Measurements from ENCODE around the gene ARFGAP3.

Gene ARFGAP3

GRCh38 chr22:42878561-42879305 is 21.7 kb upstream of the ARFGAP3 start:
- Histone ChIP-seq H3K4me1 (ENCODE audit: control insufficient read depth, low read length) (peaks cover 8% of the 10 kb centered on the region), H3F3A (ENCODE audit: control insufficient read depth, insufficient read depth) (no peaks in the 10 kb centered on the region), H3K4me3 (ENCODE audit: low read length) (no peak overlapping the region), H3K79me2 (ENCODE audit: control insufficient read depth, low read length) (no peaks in the 10 kb centered on the region), H3K9me3 (ENCODE audit: control insufficient read depth, insufficient read depth, low read length) (no peaks in the 10 kb centered on the region), H3K27me3 (ENCODE audit: control insufficient read depth, low read length) (no peaks in the 10 kb centered on the region), H4K20me1 (ENCODE audit: control insufficient read depth, insufficient read depth, low read depth, low read length) (no peaks in the 10 kb centered on the region), H3K4me2 (ENCODE audit: low read length) (no peak overlapping the region), H3K9me2 (replicated peaks; ENCODE audit: control insufficient read depth, low read length) (no peaks in the 10 kb centered on the region), H3K27ac (ENCODE audit: low read depth, low read length) (no peak overlapping the region), H3K36me3 (ENCODE audit: control insufficient read depth, low read length) (peaks cover 54% of the 10 kb centered on the region)
- TF ChIP-seq EZH2phosphoT487 (IDR thresholded peaks at IDR 0.05; ENCODE audit: borderline replicate concordance, low read length), result no peak
- TF ChIP-seq CTCF (IDR thresholded peaks at IDR 0.05; ENCODE audit: low read depth, low read length, poor library complexity, severe bottlenecking), result no peak

DNA sequence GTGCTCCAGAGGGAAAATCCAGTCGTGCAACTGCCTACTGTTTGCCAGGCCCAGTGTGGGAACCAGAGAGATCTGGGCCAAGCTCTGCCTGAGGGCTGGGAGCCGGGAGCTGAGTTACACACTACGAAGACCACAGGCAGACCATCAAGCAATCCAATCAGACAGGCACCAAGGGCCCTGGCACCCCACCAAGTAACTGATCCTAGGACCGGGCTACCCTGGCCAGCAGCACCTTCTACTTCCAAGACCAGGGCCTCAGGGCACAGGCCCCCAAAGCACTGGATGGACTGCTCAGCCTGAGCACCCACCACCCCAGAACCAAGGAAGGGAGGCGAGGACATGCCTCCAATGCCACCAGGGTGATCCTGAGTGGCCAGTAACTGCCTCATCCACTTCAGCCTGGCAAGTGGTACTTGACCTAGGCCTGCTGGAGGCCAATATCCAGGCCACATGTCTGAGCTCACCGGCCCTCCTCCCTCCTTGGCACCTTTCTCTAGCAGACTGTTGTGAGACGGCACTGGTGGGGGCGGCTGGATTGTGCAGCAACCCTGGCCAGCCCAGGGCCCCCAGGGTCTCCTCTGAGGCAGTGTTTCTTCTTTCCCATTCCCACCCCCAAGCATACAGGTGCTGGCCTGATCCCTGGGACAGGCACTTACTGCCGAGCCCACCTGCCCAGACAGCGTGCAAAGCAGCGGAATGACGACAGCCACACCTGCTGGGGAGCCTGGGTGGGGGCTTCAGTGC is 20.7 kb upstream of the ARFGAP3 start:
- H3K27ac ChIP-seq (ENCODE audit: low read depth, low read length), result no peak overlapping the region
- no peak overlapping the region for H3K4me2 ChIP-seq (ENCODE audit: low read length)
- H3K36me3 ChIP-seq (ENCODE audit: control insufficient read depth, low read length), result peaks cover 50% of the 10 kb centered on the region
- H3F3A ChIP-seq (ENCODE audit: control insufficient read depth, insufficient read depth), result no peaks in the 10 kb centered on the region
- H4K20me1 ChIP-seq (ENCODE audit: control insufficient read depth, insufficient read depth, low read depth, low read length), result no peaks in the 10 kb centered on the region
- H3K4me3 ChIP-seq (ENCODE audit: low read length), result no peak overlapping the region
- no peaks in the 10 kb centered on the region for H3K9me2 ChIP-seq (replicated peaks; ENCODE audit: control insufficient read depth, low read length)
- H3K9me3 ChIP-seq (ENCODE audit: control insufficient read depth, insufficient read depth, low read length), result no peaks in the 10 kb centered on the region
- H3K79me2 ChIP-seq (ENCODE audit: control insufficient read depth, low read length), result no peaks in the 10 kb centered on the region
- TF ChIP-seq EZH2phosphoT487 (IDR thresholded peaks at IDR 0.05; ENCODE audit: borderline replicate concordance, low read length), result no peak
- no peak for TF ChIP-seq CTCF (IDR thresholded peaks at IDR 0.05; ENCODE audit: low read depth, low read length, poor library complexity, severe bottlenecking)
- no peaks in the 10 kb centered on the region for H3K27me3 ChIP-seq (ENCODE audit: control insufficient read depth, low read length)
- peaks cover 7% of the 10 kb centered on the region for H3K4me1 ChIP-seq (ENCODE audit: control insufficient read depth, low read length)

DNA sequence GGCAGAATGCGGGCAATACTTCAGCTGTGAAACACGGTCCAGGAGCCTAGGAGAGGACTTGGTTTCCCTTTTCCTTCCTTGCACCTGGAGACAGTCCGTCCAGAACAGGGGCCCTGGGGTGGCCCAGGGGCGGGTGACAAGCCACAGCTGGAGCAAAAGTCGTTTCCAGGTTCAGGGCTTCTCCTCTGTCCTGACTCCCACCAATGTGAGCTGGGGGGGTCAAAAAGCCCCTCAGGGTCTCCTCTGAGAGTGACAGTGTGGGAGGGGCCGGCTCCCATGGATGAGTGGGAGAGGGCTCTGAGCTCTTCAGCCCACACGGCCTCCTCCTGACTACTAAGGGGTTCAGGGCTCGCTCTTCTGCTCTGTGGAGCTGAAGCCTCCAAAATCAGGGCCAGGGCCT is 20.1 kb upstream of the ARFGAP3 start:
- Histone ChIP-seq H4K20me1 (ENCODE audit: control insufficient read depth, insufficient read depth, low read depth, low read length) (no peaks in the 10 kb centered on the region), H3K9me2 (replicated peaks; ENCODE audit: control insufficient read depth, low read length) (no peaks in the 10 kb centered on the region), H3K27ac (ENCODE audit: low read depth, low read length) (no peak overlapping the region)

More for the DNA sequence above, 20.1 kb upstream of the ARFGAP3 start:
- H3K4me1 ChIP-seq (ENCODE audit: control insufficient read depth, low read length), result peaks cover 1% of the 10 kb centered on the region
- H3K4me3 ChIP-seq (ENCODE audit: low read length), result no peak overlapping the region
- H3K27me3 ChIP-seq (ENCODE audit: control insufficient read depth, low read length), result no peaks in the 10 kb centered on the region
- H3K79me2 ChIP-seq (ENCODE audit: control insufficient read depth, low read length), result no peaks in the 10 kb centered on the region
- H3F3A ChIP-seq (ENCODE audit: control insufficient read depth, insufficient read depth), result no peaks in the 10 kb centered on the region
- peaks cover 49% of the 10 kb centered on the region for H3K36me3 ChIP-seq (ENCODE audit: control insufficient read depth, low read length)
- H3K4me2 ChIP-seq (ENCODE audit: low read length), result no peak overlapping the region
- TF ChIP-seq EZH2phosphoT487 (IDR thresholded peaks at IDR 0.05; ENCODE audit: borderline replicate concordance, low read length) (no peak), CTCF (IDR thresholded peaks at IDR 0.05; ENCODE audit: low read depth, low read length, poor library complexity, severe bottlenecking) (no peak)
- H3K9me3 ChIP-seq (ENCODE audit: control insufficient read depth, insufficient read depth, low read length), result no peaks in the 10 kb centered on the region
